GM10266 (cell line): ENCODE results near the gene CSMD2.

ENCODE experiments used
- DNase-seq: peaks from one replicate; pipeline ENCODE4 v3.0.0; 2012; ENCODE audit errors: extremely low spot score
- TF ChIP-seq, protein P1 (sequence below): IDR thresholded peaks from 2 replicates; pipeline ENCODE4 v1.5.1; 2012; ENCODE audit warnings: mild to moderate bottlenecking, low read depth; ENCODE audit not compliant: control insufficient read depth, insufficient read depth; ENCODE audit errors: missing control alignments

The CSMD2 gene

DNA sequence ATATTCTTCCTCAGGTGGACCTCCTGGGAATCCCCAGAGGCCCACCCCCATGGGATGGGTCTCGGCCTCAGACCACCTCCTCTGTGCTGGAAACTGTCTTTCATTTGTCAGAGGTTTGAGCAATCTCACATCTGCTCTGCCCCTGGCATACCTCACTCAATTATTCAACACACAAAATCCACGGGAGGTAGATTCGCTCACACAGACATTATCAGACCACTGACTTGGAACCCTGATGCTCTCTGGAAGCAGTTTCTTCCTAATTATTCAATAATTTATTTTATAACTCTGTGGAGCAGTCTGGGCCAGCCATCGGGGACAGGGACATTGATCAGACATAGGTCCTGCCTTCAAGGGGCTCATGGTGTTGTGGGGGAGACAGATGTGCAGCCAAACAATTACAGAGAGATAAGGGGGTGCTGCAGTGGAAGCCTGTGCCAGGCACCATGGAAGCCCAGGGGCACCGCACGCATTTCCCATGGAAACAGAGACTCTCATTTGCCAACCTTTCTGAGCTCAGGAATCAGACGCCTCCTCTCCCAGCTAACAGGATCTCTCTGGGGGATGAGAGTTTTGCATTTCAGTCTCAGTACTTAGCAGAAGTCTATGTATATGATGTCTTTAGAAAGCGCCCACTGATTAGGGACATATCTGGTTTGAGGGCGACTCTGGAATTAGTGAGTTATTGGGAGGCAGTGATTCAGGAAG is 204.7 kb downstream of the CSMD2 start:
- no peak for DNase-seq
- TF ChIP-seq, protein P1, sequence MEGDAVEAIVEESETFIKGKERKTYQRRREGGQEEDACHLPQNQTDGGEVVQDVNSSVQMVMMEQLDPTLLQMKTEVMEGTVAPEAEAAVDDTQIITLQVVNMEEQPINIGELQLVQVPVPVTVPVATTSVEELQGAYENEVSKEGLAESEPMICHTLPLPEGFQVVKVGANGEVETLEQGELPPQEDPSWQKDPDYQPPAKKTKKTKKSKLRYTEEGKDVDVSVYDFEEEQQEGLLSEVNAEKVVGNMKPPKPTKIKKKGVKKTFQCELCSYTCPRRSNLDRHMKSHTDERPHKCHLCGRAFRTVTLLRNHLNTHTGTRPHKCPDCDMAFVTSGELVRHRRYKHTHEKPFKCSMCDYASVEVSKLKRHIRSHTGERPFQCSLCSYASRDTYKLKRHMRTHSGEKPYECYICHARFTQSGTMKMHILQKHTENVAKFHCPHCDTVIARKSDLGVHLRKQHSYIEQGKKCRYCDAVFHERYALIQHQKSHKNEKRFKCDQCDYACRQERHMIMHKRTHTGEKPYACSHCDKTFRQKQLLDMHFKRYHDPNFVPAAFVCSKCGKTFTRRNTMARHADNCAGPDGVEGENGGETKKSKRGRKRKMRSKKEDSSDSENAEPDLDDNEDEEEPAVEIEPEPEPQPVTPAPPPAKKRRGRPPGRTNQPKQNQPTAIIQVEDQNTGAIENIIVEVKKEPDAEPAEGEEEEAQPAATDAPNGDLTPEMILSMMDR, result no peak

- TF ChIP-seq, protein P1, result no peak
- no peak for DNase-seq
These were observed 207.2 kb downstream of the CSMD2 start for GRCh38 chr1:33957854-33958253.

- no peak for DNase-seq
- TF ChIP-seq, protein P1, result no peak
These were observed 209.9 kb downstream of the CSMD2 start for GRCh38 chr1:33955096-33955495.

GRCh38 chr1:33949570-33949969 is 215.5 kb downstream of the CSMD2 start:
- DNase-seq, result no peak
- TF ChIP-seq, protein P1, result no peak

DNA sequence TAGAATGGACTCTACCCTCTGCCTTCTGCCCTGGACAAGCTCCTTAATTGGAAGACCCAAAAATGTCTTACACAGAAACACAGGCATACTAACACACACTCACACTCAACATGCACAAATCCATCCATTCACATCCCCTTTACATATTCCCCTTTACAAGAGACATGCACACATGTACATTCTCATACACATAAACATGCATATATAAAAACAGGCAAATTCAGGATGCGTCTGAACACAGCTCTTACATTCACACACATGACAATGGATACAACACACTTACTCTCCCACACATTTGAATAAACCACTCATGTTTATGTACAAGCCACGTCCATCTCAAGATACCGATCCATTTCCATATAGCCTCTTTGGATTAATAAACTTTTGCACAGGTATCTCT is 216.7 kb downstream of the CSMD2 start:
- TF ChIP-seq, protein P1, result no peak
- DNase-seq, result no peak

DNA sequence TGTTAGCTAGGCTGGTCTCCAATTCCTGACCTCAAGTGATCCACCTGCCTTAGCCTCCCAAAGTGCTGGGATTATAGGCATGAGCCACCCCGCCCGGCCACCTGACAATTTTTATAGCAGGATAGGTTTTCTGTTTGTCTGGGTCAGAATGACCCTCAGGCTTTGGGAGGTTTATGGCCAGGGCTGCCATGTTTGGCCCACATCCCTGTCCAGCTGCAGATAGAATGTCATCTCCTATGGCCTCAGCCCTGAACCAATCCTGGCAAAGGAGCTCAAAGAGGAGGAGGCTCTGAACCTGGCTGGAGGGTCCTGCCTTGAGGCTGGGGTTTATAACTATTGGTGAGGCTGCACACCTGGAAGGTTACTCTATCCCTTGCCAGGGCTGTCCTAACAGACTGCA is 218.2 kb downstream of the CSMD2 start:
- TF ChIP-seq, protein P1, result no peak
- no peak for DNase-seq

DNA sequence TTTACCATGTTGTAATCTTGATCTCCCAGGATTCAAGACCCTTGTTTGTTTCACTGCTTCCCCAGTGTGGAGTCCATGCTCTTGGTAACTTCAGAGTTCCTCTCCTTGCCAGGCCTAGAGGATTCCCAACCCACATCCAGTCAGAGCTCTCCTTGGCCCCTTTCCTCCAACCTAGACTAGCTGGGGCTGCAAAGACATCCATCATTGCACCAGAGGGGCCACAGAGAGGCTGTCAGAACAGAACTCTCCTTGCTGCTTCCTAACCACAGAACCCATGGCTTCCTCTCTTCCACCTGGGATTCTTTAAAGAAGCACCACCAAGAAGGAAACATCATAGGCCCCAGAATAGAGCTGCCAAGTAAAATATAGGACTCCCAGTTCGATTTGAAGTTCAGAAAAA is 220.2 kb downstream of the CSMD2 start:
- DNase-seq, result no peak
- TF ChIP-seq, protein P1, result no peak
